AG04450 (cell line): ENCODE results near the gene MEAF6. TPM values are rescaled to one million over a fixed set of nuclear protein-coding genes. Genes with fewer than 3 reads are reported as not detected.
"Not testable (repeated sequence)": the region's sequence is repeated elsewhere in the genome, so short reads cannot be mapped to it uniquely, and the experiment has no call there.

Experiments used
- CTCF ChIA-PET: fragments of 300-600, 350-600 bp; formaldehyde crosslinking; extraction: SDS; loops from one replicate; lab custom pipeline; 2022; ENCODE audit warnings: antibody characterized with exemption, inconsistent platforms; lab: Charles Lee
- POLR2A ChIA-PET: fragments of 350-600 bp; formaldehyde crosslinking; extraction: SDS; loops from one replicate; lab custom pipeline; 2021; ENCODE audit warnings: antibody characterized with exemption, inconsistent platforms; lab: Yijun Ruan, JAX
- DNase-seq: peaks from one replicate; pipeline ENCODE4 v3.0.0-alpha.2; 2011; ENCODE audit warnings: low read depth, low spot score
- H3K27ac ChIP-seq: one replicate; pipeline ENCODE4 v1.5.1; 2012; ENCODE audit warnings: low read depth, low read length, control low read depth
- H3K27me3 ChIP-seq: one replicate; pipeline ENCODE4 v1.6.0; 2012; ENCODE audit warnings: low read length; ENCODE audit not compliant: control insufficient read depth, insufficient read depth
- H3K4me3 ChIP-seq: 2 replicates; pipeline ENCODE4 v1.5.1; 2011; ENCODE audit warnings: mild to moderate bottlenecking, low read depth, low read length, control low read depth
- H3K9me3 ChIP-seq: 2 replicates; pipeline ENCODE4 v1.5.1; 2012; ENCODE audit warnings: low read length; ENCODE audit not compliant: control insufficient read depth, insufficient read depth
- polyA plus RNA-seq: library from polyadenylated mRNA; depleted of rRNA; stranded (reverse); fragments of >200 nt; gene quantifications from 2 replicates; pipeline ENCODE4 v1.2.3, GENCODE V29; 2011
- TF ChIP-seq, protein P1 (sequence below): IDR thresholded peaks from 2 replicates; pipeline ENCODE4 v1.5.1; 2011; ENCODE audit warnings: low read depth, low read length, control low read depth, inconsistent platforms

The MEAF6 gene
- polyA plus RNA-seq, 1 experiment = 69.6 TPM

DNA sequence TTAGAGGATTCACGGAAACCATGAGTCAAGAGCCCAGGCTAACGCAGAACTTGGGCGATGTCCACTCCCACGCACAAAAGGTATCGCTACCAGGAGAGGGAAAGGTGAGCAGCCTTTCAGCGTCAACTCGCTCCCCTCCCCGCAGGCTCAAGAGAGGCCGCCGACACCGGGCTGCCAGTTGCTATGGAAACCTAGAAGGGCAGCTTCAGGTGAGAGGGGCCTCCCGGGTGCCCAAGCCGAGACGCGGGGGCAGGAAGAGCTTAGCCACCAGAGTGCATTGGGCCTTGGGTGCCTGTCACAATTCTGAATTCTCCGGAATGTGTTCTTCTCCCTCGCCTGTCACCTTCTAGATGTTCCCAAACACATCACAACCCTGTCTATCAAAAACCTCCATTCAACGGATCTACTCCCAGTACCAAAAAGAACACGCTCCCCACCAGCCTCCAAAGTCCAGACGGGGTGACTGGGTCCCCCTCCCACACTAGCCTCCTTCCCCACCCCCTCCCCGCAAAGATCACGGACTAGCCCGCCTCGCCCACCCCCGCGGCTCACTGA is 694 bp downstream of the MEAF6 start:
- ChIA-PET POLR2A (interaction anchor here (1.0 to 1.2 kb wide), 2 partner anchors 15 to 82 kb away, joined by 4 to 5 read pairs; partner anchors contain the start of gene GNL2), CTCF (interaction anchor here (0.5 to 4.1 kb wide), 39 partner anchors 8 to 1298 kb away, joined by 3 to 76 read pairs (median 5); partner anchors contain the start of genes CDCA8, DNALI1, GNL2 and MTF1)
- Histone ChIP-seq H3K9me3 (no peaks in the 10 kb centered on the region), H3K4me3 (peak overlapping the region; percentile 84), H3K27me3 (no peaks in the 10 kb centered on the region), H3K27ac (peak overlapping the region; percentile 31)
- TF ChIP-seq, protein P1, sequence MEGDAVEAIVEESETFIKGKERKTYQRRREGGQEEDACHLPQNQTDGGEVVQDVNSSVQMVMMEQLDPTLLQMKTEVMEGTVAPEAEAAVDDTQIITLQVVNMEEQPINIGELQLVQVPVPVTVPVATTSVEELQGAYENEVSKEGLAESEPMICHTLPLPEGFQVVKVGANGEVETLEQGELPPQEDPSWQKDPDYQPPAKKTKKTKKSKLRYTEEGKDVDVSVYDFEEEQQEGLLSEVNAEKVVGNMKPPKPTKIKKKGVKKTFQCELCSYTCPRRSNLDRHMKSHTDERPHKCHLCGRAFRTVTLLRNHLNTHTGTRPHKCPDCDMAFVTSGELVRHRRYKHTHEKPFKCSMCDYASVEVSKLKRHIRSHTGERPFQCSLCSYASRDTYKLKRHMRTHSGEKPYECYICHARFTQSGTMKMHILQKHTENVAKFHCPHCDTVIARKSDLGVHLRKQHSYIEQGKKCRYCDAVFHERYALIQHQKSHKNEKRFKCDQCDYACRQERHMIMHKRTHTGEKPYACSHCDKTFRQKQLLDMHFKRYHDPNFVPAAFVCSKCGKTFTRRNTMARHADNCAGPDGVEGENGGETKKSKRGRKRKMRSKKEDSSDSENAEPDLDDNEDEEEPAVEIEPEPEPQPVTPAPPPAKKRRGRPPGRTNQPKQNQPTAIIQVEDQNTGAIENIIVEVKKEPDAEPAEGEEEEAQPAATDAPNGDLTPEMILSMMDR = no peak
- DNase-seq = no peak

DNA sequence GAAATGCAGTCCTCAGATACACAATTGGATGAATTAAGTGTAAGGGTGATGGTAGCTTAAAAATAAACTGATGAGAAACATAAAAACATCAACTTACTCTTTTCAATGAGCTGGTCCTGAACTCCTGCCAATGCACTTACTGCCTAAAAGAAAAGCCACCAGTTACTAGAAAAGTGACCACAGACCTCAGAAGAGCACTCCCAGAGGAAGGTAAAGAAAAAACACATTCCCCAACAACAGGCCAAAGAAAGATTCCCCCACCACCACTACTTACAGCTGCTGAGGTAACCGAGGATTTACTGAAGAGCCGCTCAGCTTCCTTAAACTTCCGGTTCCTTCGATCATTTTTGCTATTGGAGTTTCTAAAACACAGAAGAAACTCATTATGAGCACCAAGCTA is 5.4 kb downstream of the MEAF6 start:
- Histone ChIP-seq H3K9me3 (no peaks in the 10 kb centered on the region), H3K4me3 (no peak overlapping the region), H3K27ac (no peak overlapping the region), H3K27me3 (no peaks in the 10 kb centered on the region)
- ChIA-PET CTCF (interaction anchor here (0.6 to 2.1 kb wide), 6 partner anchors 9 to 173 kb away, joined by 3 to 15 read pairs (median 3); no protein-coding TSS in a partner anchor), POLR2A (no interaction called here)
- TF ChIP-seq, protein P1 = peak; percentile 37
- DNase-seq = no peak

DNA sequence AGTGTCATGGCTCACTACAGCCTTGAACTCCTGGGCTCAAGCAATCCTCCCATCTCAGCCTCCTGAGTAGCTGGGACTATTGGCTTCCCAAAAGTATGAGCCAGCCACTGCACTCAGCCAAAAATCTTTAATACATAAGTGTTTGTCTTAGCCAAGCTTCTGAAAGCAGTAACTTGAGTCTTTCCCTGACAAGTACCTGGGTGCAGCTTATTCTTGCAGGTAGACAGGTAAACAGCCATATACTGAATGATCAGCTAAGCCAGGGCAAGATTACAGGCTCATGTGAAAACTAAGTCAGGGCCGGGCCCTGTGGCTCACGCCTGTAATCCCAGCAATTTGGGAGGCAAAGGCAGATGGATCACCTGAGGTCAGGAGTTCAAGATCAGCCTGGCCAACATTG is 7.8 kb downstream of the MEAF6 start:
- POLR2A ChIA-PET = interaction anchor here (0.7 kb wide), 1 partner anchor 19 kb away, joined by 5 read pairs; no protein-coding TSS in a partner anchor

DNA sequence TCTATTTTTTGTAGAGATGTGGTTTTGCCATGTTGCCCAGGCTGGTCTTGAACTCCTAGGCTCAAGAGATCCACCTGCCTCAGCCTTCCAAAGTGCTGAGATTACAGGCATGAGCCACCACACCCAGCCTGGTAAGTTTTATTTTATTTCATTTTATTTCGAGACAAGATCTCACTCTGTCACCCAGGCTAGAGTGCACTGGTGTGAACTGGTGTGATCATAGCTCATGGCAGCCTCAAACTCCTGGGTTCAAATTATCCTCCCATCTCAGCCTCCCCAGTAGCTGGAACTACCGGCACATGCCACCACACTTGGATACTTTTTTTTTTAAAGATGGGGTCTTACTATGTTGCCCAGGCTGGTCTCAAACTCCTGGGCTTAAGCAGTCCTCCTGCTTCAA is 11.8 kb downstream of the MEAF6 start:
- CTCF ChIA-PET = interaction anchor here (0.5 to 7.3 kb wide), 5 partner anchors 10 to 48 kb away, joined by 3 to 76 read pairs (median 4); partner anchors contain the start of gene MEAF6
- not testable (repeated sequence) for H3K27ac ChIP-seq
- POLR2A ChIA-PET = interaction anchor here (1.1 kb wide), 1 partner anchor 12 kb away, joined by 3 read pairs; no protein-coding TSS in a partner anchor

More for the DNA sequence above, 7.8 kb downstream of the MEAF6 start:
- no peak for DNase-seq
- CTCF ChIA-PET = interaction anchor here (0.6 to 2.4 kb wide), 3 partner anchors 16 to 28 kb away, joined by 3 to 12 read pairs (median 4); no protein-coding TSS in a partner anchor
- TF ChIP-seq, protein P1 = no peak
- Histone ChIP-seq H3K9me3 (no peaks in the 10 kb centered on the region), H3K27me3 (no peaks in the 10 kb centered on the region), H3K27ac (no peak overlapping the region), H3K4me3 (no peak overlapping the region)

DNA sequence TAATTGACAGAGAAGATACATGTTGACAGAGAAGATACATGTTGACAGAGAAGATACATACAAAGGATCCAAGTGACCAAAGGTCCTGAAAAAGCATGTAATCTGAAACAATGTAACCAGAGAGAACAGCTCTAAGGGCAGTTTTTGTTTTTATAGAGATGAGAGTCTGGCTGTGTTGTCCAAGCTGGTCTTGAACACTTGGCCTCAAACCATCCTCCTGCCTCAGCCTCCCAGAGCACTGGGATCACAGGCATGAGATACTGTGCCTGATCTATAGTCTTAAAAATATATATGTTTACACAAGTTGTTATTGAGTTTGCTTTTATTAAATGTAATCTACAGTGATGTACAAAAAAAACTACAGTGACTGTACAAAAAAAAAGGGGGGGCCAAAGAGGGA is 12.5 kb downstream of the MEAF6 start:
- TF ChIP-seq, protein P1 = no peak
- H3K27me3 ChIP-seq = no peaks in the 10 kb centered on the region
- H3K4me3 ChIP-seq = no peak overlapping the region
- POLR2A ChIA-PET = interaction anchor here (0.6 kb wide), 1 partner anchor 40 kb away, joined by 3 read pairs; no protein-coding TSS in a partner anchor
- DNase-seq = no peak
- no peaks in the 10 kb centered on the region for H3K9me3 ChIP-seq
- no peak overlapping the region for H3K27ac ChIP-seq
- CTCF ChIA-PET = interaction anchor here (1.4 to 7.3 kb wide), 4 partner anchors 12 to 48 kb away, joined by 3 to 76 read pairs (median 9); partner anchors contain the start of gene MEAF6

More for the DNA sequence above, 11.8 kb downstream of the MEAF6 start:
- not testable (repeated sequence) for H3K27me3 ChIP-seq, DNase-seq, H3K4me3 ChIP-seq, H3K9me3 ChIP-seq
